Epidermal melanocyte (primary cell): ENCODE measurements around the gene RBP4.

ENCODE experiments used
- DNase-seq: peaks from one replicate; pipeline ENCODE4 v3.0.0; 2011; ENCODE audit warnings: low spot score; ENCODE audit not compliant: insufficient read length

The RBP4 gene

GRCh38 chr10:93601146-93601773 is at the start of gene RBP4:
Gene RBP4 (minus strand): TSS chr10:93601235. CDS start chr10:93601028, 207 bp downstream.
- no peak for DNase-seq

GRCh38 chr10:93639791-93640190 is 38.8 kb upstream of the RBP4 start:
- no peak for DNase-seq

- no peak for DNase-seq
Observed at GRCh38 chr10:93630625-93631557, 29.9 kb upstream of the RBP4 start.

GRCh38 chr10:93629647-93630305 is 28.7 kb upstream of the RBP4 start:
- no peak for DNase-seq

- no peak for DNase-seq
Observed at GRCh38 chr10:93628858-93629257, 27.8 kb upstream of the RBP4 start.

- no peak for DNase-seq
Observed at GRCh38 chr10:93622942-93623341, 21.9 kb upstream of the RBP4 start.

GRCh38 chr10:93620925-93621324 is 19.9 kb upstream of the RBP4 start:
- DNase-seq = no peak

GRCh38 chr10:93615576-93616235 is 14.7 kb upstream of the RBP4 start:
- no peak for DNase-seq

- no peak for DNase-seq
Observed at GRCh38 chr10:93614101-93614825, 13.2 kb upstream of the RBP4 start.

- no peak for DNase-seq
Observed at GRCh38 chr10:93613126-93613525, 12.1 kb upstream of the RBP4 start.

GRCh38 chr10:93612311-93612710 is 11.3 kb upstream of the RBP4 start, which contains the start of gene PDE6C:
Gene PDE6C (plus strand): TSS chr10:93612537. CDS start chr10:93612726, 189 bp downstream.
- no peak for DNase-seq

- no peak for DNase-seq
Observed at GRCh38 chr10:93608421-93608820, 7.4 kb upstream of the RBP4 start.

GRCh38 chr10:93604146-93604545 is 3.1 kb upstream of the RBP4 start:
- DNase-seq = no peak

GRCh38 chr10:93603023-93603422 is 2.0 kb upstream of the RBP4 start:
- no peak for DNase-seq

GRCh38 chr10:93601774-93602162 is 733 bp upstream of the RBP4 start:
- DNase-seq = no peak

GRCh38 chr10:93600446-93601145 is 439 bp downstream of the RBP4 start:
- no peak for DNase-seq

GRCh38 chr10:93599778-93600177 is 1.3 kb downstream of the RBP4 start:
- DNase-seq = no peak

- no peak for DNase-seq
Observed at GRCh38 chr10:93599335-93599734, 1.7 kb downstream of the RBP4 start.

- no peak for DNase-seq
Observed at GRCh38 chr10:93598157-93598556, 2.9 kb downstream of the RBP4 start.

GRCh38 chr10:93597075-93597599 is 3.9 kb downstream of the RBP4 start:
- DNase-seq = no peak
